ENCODE results near the gene TRPC5OS. TPM values are rescaled to one million over a fixed set of nuclear protein-coding genes. Genes with fewer than 3 reads are reported as not detected.

Gene TRPC5OS
- under 1 TPM in 1 of 4 donors, not detected in 3; 0.17 TPM for total RNA-seq

DNA sequence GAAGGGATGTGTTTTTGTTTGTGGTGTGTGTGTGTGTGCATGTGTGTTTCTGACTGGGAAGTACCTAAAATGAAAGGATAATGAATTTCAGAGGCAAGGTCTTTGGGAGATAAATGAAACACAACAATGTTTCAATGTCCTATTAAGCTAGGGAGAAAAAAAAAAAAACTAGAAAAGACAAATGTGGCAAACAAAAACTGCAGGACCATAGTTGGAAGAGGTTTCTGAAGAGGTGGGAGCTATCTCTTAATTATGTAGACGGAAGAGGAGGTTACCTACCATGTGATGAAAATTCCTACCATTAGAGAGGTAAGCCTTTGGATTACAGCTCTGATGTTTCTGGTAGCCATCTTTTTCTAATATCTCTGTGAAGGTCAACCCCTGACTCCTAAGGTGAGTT, at the start of gene TRPC5OS:
TRPC5OS (plus strand) TSS at position 301 of the 400 bp plus-strand sequence. CDS start 25,669 bp downstream, outside the sequence.
- no peak for TF ChIP-seq CTCF (IDR thresholded peaks at IDR 0.05; ENCODE audit: low read depth)

DNA sequence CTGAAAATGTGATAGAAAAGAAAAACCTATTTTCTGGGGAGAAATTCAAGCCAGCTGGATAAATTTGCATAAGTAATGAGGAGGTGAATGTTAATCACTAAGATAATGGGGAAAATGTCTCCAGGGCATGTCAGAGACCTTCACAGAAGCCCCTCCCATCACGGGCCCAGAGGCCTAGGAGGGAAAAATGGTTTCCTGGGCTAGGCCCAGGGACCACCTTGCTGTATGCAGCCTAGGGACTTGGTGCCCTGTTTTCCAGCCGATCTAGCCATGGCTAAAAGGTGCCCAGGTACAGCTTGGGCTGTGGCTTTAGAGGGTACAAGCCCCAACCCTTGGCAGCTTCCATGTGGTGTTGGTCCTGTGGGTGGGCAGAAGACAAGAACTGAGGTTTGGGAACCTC, 46.6 kb upstream of the TRPC5OS start:
- TF ChIP-seq CTCF (IDR thresholded peaks at IDR 0.05; ENCODE audit: low read depth): no peak

- no peak for TF ChIP-seq CTCF (IDR thresholded peaks at IDR 0.05; ENCODE audit: low read depth)
Measured at GRCh38 chrX:111830571-111830970, 45.4 kb upstream of the TRPC5OS start.

GRCh38 chrX:111831343-111831742, 44.6 kb upstream of the TRPC5OS start:
- TF ChIP-seq CTCF (IDR thresholded peaks at IDR 0.05; ENCODE audit: low read depth): no peak

- no peak for TF ChIP-seq CTCF (IDR thresholded peaks at IDR 0.05; ENCODE audit: low read depth)
Measured at GRCh38 chrX:111837197-111837596, 38.8 kb upstream of the TRPC5OS start.

DNA sequence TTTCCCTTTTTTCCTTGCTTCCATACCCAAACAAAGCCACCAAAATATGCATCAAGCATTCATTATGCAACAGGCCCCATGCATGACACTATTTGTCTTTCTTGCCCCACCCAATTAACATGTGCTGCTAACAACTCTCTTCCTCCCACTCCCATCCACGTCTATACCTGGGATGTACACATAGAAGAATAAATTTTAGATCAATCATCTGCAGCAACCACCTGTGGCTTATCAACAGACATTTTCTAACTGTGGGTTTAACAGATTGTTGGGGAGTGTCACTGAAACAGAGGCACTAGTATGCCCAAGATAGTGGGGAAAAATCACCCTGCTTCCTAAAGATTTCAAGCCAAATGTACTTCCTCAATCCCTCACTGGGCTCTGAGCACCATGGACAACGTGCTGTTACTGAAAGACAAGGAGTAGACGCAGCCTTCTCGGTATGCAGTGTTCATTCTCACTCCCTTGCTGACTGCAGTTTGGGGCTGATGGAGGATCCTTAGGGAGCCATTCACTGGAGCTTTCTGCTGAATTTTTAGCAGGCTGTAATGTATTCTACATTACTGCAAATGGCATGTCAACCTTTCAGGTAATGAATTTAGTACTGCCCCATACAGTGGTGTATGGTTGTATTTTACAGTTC, 28.4 kb upstream of the TRPC5OS start:
- no peak for TF ChIP-seq CTCF (IDR thresholded peaks at IDR 0.05; ENCODE audit: low read depth)

GRCh38 chrX:111848541-111848940, 27.4 kb upstream of the TRPC5OS start:
- TF ChIP-seq CTCF (IDR thresholded peaks at IDR 0.05; ENCODE audit: low read depth): no peak

Data from subcutaneous adipose tissue (tissue), 4 donors.